Measurements from ENCODE around the gene COX4I2.
A peak's percentile ranks its signal among the peaks of the same experiment; 100 is the strongest.

Gene COX4I2

DNA sequence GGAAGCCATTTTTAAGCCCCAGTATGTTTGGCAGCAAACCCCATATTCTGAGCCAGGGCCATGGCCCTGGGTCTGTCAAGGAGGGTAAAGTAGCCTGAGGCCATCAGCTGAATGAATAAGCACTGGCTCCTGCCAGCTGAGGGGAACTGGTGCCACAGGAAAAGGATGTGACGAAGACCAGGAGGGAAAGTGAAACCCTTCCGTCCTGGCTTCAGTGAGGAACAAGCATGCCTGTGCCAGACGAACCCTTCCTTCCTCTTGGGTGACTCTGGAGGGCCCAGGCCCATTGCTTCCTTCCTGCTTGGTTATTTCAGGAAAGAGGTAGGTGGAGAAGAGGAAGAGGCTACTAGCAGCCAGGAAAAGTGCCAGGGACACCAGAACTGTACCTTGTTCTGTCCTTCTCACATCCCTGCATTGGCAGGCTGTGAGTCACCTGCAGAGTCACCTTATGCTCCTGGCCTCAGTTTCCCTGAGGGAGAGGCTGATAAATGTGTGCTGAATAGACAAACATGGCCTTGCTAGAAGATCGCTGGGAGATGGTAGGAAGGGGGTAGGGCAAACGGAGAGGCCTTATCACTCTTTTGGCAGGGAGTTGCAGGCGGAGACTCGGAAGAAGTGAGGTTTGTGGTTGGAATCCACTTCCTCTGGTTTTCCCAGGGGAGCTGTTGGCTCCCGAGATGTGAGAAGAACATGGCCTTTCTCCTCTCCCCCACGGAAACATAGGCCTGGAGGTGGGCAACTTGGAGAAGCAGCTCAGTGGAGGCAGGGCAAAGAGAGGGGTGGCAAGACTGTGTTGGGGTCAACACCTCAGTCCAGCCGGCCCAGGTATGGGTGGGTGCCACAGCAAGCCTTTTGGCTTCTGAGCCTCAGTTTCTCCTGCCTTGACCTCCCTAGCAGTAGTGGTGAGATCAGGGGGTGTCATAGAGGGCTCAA, 37.4 kb downstream of the COX4I2 start (continued):
- TF ChIP-seq ZFP37 (tag by site-specific recombination; IDR thresholded peaks at IDR 0.05) (no peak), ZNF239 (tag by site-specific recombination; IDR thresholded peaks at IDR 0.05) (no peak), ZBTB20 (tag by site-specific recombination; IDR thresholded peaks at IDR 0.05) (peak; percentile 53; the same call in 1 of the 2 replicates), REPIN1 (tag by site-specific recombination; IDR thresholded peaks at IDR 0.05; ENCODE audit: low read depth) (no peak), ZSCAN16 (tag by site-specific recombination; IDR thresholded peaks at IDR 0.05) (no peak), ZNF558 (tag by site-specific recombination; IDR thresholded peaks at IDR 0.05) (no peak), KLF9 (tag by site-specific recombination; IDR thresholded peaks at IDR 0.05; ENCODE audit: low read depth) (no peak), WT1 (tag by site-specific recombination; IDR thresholded peaks at IDR 0.05) (0 out of 2 replicates have a peak, but pooled peaks have one; percentile 29), ZNF549 (tag by site-specific recombination; IDR thresholded peaks at IDR 0.05) (no peak), KLF10 (tag by site-specific recombination; IDR thresholded peaks at IDR 0.05) (no peak), MEIS1 (CRISPR knock-in tag; IDR thresholded peaks at IDR 0.05; ENCODE audit: borderline replicate concordance) (no peak), ZNF76 (tag by site-specific recombination; IDR thresholded peaks at IDR 0.05; ENCODE audit: borderline replicate concordance, low read depth) (no peak), GLI2 (tag by site-specific recombination; IDR thresholded peaks at IDR 0.05; ENCODE audit: borderline replicate concordance, low read depth) (no peak), ZNF366 (tag by site-specific recombination; conservative IDR thresholded peaks at IDR 0.05) (0 out of 2 replicates have a peak, but pooled peaks have one; percentile 10), ZNF280C (tag by site-specific recombination; IDR thresholded peaks at IDR 0.05) (no peak), ZNF202 (tag by site-specific recombination; IDR thresholded peaks at IDR 0.05; ENCODE audit: borderline replicate concordance) (no peak), HOXD13 (CRISPR knock-in tag; IDR thresholded peaks at IDR 0.05; ENCODE audit: borderline replicate concordance) (no peak), ZNF521 (tag by site-specific recombination; IDR thresholded peaks at IDR 0.05) (no peak), ZNF768 (tag by site-specific recombination; IDR thresholded peaks at IDR 0.05) (no peak), ZNF391 (tag by site-specific recombination; IDR thresholded peaks at IDR 0.05; ENCODE audit: borderline replicate concordance, low read depth) (no peak), ZNF138 (tag by site-specific recombination; IDR thresholded peaks at IDR 0.05; ENCODE audit: borderline replicate concordance) (no peak), ZEB2 (tag by site-specific recombination; IDR thresholded peaks at IDR 0.05) (peak; percentile 38; the same call in 1 of the 2 replicates), ZNF23 (tag by site-specific recombination; IDR thresholded peaks at IDR 0.05; ENCODE audit: borderline replicate concordance) (no peak), SP3 (tag by site-specific recombination; IDR thresholded peaks at IDR 0.05) (no peak), ZBTB26 (tag by site-specific recombination; optimal IDR thresholded peaks at IDR 0.05) (no peak), ZXDB (tag by site-specific recombination; IDR thresholded peaks at IDR 0.05) (peak; percentile 35), ZNF157 (tag by site-specific recombination; IDR thresholded peaks at IDR 0.05) (no peak), ZNF791 (tag by site-specific recombination; IDR thresholded peaks at IDR 0.05) (no peak)
- TF ChIP-seq, protein P1, sequence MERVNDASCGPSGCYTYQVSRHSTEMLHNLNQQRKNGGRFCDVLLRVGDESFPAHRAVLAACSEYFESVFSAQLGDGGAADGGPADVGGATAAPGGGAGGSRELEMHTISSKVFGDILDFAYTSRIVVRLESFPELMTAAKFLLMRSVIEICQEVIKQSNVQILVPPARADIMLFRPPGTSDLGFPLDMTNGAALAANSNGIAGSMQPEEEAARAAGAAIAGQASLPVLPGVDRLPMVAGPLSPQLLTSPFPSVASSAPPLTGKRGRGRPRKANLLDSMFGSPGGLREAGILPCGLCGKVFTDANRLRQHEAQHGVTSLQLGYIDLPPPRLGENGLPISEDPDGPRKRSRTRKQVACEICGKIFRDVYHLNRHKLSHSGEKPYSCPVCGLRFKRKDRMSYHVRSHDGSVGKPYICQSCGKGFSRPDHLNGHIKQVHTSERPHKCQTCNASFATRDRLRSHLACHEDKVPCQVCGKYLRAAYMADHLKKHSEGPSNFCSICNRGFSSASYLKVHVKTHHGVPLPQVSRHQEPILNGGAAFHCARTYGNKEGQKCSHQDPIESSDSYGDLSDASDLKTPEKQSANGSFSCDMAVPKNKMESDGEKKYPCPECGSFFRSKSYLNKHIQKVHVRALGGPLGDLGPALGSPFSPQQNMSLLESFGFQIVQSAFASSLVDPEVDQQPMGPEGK (tag by site-specific recombination; IDR thresholded peaks at IDR 0.05) = no peak
- TF ChIP-seq, protein P2, sequence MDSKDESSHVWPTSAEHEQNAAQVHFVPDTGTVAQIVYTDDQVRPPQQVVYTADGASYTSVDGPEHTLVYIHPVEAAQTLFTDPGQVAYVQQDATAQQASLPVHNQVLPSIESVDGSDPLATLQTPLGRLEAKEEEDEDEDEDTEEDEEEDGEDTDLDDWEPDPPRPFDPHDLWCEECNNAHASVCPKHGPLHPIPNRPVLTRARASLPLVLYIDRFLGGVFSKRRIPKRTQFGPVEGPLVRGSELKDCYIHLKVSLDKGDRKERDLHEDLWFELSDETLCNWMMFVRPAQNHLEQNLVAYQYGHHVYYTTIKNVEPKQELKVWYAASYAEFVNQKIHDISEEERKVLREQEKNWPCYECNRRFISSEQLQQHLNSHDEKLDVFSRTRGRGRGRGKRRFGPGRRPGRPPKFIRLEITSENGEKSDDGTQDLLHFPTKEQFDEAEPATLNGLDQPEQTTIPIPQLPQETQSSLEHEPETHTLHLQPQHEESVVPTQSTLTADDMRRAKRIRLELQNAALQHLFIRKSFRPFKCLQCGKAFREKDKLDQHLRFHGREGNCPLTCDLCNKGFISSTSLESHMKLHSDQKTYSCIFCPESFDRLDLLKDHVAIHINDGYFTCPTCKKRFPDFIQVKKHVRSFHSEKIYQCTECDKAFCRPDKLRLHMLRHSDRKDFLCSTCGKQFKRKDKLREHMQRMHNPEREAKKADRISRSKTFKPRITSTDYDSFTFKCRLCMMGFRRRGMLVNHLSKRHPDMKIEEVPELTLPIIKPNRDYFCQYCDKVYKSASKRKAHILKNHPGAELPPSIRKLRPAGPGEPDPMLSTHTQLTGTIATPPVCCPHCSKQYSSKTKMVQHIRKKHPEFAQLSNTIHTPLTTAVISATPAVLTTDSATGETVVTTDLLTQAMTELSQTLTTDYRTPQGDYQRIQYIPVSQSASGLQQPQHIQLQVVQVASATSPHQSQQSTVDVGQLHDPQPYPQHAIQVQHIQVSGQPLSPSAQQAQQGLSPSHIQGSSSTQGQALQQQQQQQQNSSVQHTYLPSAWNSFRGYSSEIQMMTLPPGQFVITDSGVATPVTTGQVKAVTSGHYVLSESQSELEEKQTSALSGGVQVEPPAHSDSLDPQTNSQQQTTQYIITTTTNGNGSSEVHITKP (tag by site-specific recombination; IDR thresholded peaks at IDR 0.05) = 0 out of 2 replicates have a peak, but pooled peaks have one; percentile 26
